ENCODE measurements around the gene VOPP1. TPM values are rescaled to one million over a fixed set of nuclear protein-coding genes. Genes with fewer than 3 reads are reported as not detected.

Gene VOPP1
- total and polyA plus RNA-seq, 9 of the 15 experiments (the other 6 are each of a cell fraction or from before 2014, with no cell fraction given): 8.2 to 45.8 (median 31.2) TPM

- TF ChIP-seq NKRF (IDR thresholded peaks at IDR 0.05; ENCODE audit: borderline replicate concordance) (peak; percentile 29; the same call in 1 of the 2 replicates), ZNF384 (IDR thresholded peaks at IDR 0.05; ENCODE audit: low read depth, low read length) (no peak), ZBTB40 (IDR thresholded peaks at IDR 0.05) (peak; percentile 74), ZBTB40 (CRISPR knock-in tag; IDR thresholded peaks at IDR 0.05) (no peak), ATF4 (CRISPR knock-in tag; IDR thresholded peaks at IDR 0.05) (no peak), ATF2 (CRISPR knock-in tag; IDR thresholded peaks at IDR 0.05) (no peak), ATF1 (CRISPR knock-in tag; IDR thresholded peaks at IDR 0.05) (no peak), ATF1 (tag; IDR thresholded peaks at IDR 0.05) (peak; percentile 50), TOE1 (IDR thresholded peaks at IDR 0.05; ENCODE audit: borderline replicate concordance) (no peak), TOE1 (CRISPR knock-in tag; IDR thresholded peaks at IDR 0.05; ENCODE audit: borderline replicate concordance, low read depth) (no peak)
- TF ChIP-seq, protein P1, sequence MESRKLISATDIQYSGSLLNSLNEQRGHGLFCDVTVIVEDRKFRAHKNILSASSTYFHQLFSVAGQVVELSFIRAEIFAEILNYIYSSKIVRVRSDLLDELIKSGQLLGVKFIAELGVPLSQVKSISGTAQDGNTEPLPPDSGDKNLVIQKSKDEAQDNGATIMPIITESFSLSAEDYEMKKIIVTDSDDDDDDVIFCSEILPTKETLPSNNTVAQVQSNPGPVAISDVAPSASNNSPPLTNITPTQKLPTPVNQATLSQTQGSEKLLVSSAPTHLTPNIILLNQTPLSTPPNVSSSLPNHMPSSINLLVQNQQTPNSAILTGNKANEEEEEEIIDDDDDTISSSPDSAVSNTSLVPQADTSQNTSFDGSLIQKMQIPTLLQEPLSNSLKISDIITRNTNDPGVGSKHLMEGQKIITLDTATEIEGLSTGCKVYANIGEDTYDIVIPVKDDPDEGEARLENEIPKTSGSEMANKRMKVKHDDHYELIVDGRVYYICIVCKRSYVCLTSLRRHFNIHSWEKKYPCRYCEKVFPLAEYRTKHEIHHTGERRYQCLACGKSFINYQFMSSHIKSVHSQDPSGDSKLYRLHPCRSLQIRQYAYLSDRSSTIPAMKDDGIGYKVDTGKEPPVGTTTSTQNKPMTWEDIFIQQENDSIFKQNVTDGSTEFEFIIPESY (CRISPR knock-in tag; IDR thresholded peaks at IDR 0.05): no peak
Measured at GRCh38 chr7:55571511-55572377, 558 bp downstream of the VOPP1 start (continued).
